Spinal cord (tissue), 10 donors: Measurements from ENCODE around the gene KCNK2. TPM values are rescaled to one million over a fixed set of nuclear protein-coding genes. Genes with fewer than 3 reads are reported as not detected.
A peak's percentile ranks its signal among the peaks of the same experiment; 100 is the strongest.

ENCODE experiments used
- DNase-seq, 6 donors: peaks; one replicate each; pipeline versions ENCODE4 v3.0.0 to v3.0.0-alpha.2; 2013 to 2015; ENCODE audit warnings: low spot score in 6 of 6, low read depth in 4 of 6
- H3K27ac ChIP-seq: one replicate; pipeline ENCODE4 v1.5.1; 2013; ENCODE audit warnings: low read depth, low read length, control low read depth
- H3K27me3 ChIP-seq: one replicate; pipeline ENCODE4 v1.6.1; 2013; ENCODE audit warnings: low read length; ENCODE audit not compliant: control insufficient read depth, insufficient read depth
- H3K36me3 ChIP-seq: one replicate; pipeline ENCODE4 v1.6.1; 2013; ENCODE audit warnings: low read length; ENCODE audit not compliant: control insufficient read depth, insufficient read depth
- H3K4me1 ChIP-seq: one replicate; pipeline ENCODE4 v1.6.1; 2013; ENCODE audit warnings: low read length; ENCODE audit not compliant: control insufficient read depth, insufficient read depth
- H3K4me3 ChIP-seq: one replicate; pipeline ENCODE4 v1.5.1; 2013; ENCODE audit warnings: low read depth, low read length, control low read depth
- H3K9me3 ChIP-seq: one replicate; pipeline ENCODE4 v1.6.1; 2013; ENCODE audit warnings: low read length; ENCODE audit not compliant: control insufficient read depth, insufficient read depth
- WGBS: methylation state at CpG from one replicate; pipeline ENCODE4 v1.1.5; 2013; ENCODE audit warnings: missing lambda C conversion rate; ENCODE audit not compliant: insufficient coverage; 5-methylcytosine and 5-hydroxymethylcytosine counted together
- polyA plus RNA-seq, 2 donors: library from polyadenylated mRNA; unstranded; fragments of 120-200 nt; gene quantifications; one replicate each; pipeline ENCODE4 v1.2.1, GENCODE V29; 2013; ENCODE audit not compliant: insufficient read length in 2 of 2
- total RNA-seq, 2 donors: library from RNA; depleted of rRNA in 1 of 2; stranded (reverse); fragments of 120-200 nt in 1 of 2; fragments of >200 nt in 1 of 2; gene quantifications; one replicate each; pipeline versions ENCODE4 v1.2.3 to v1.2.4, GENCODE V29; 2013 to 2014
- donor health status: healthy.

The KCNK2 gene
- total and polyA plus RNA-seq, 4 donors: 27.1 to 184 (median 51.8) TPM

- H3K4me3 ChIP-seq: peak overlapping the region; percentile 73
- no peaks in the 10 kb centered on the region for H3K9me3 ChIP-seq
- no peak overlapping the region for H3K27ac ChIP-seq
- peaks cover 14% of the 10 kb centered on the region for H3K27me3 ChIP-seq
- H3K4me1 ChIP-seq: peaks cover 16% of the 10 kb centered on the region
- no peaks in the 10 kb centered on the region for H3K36me3 ChIP-seq
- peak in 4 of 6 donors; percentile 1 to 60 (median 20) for DNase-seq
Measured at GRCh38 chr1:215084621-215085020, 2.1 kb downstream of the KCNK2 start.

GRCh38 chr1:215087603-215088002 is 5.1 kb downstream of the KCNK2 start:
- WGBS: no CpG with 5 or more reads among the region's 2 CpGs
- peaks cover 3% of the 10 kb centered on the region for H3K27me3 ChIP-seq
- H3K9me3 ChIP-seq: no peaks in the 10 kb centered on the region
- H3K4me1 ChIP-seq: peaks cover 6% of the 10 kb centered on the region
- H3K27ac ChIP-seq: no peak overlapping the region
- no peak overlapping the region for H3K4me3 ChIP-seq
- no peaks in the 10 kb centered on the region for H3K36me3 ChIP-seq
- no peak for DNase-seq

GRCh38 chr1:215094381-215094780 is 11.8 kb downstream of the KCNK2 start:
- H3K4me3 ChIP-seq: no peak overlapping the region
- no CpG with 5 or more reads among the region's 1 CpG for WGBS
- H3K4me1 ChIP-seq: no peaks in the 10 kb centered on the region
- DNase-seq: peak in 1 of 6 donors; percentile 50
- H3K9me3 ChIP-seq: no peaks in the 10 kb centered on the region
- no peak overlapping the region for H3K27ac ChIP-seq
- no peaks in the 10 kb centered on the region for H3K27me3 ChIP-seq
- H3K36me3 ChIP-seq: no peaks in the 10 kb centered on the region

GRCh38 chr1:215095524-215095923 is 13.0 kb downstream of the KCNK2 start:
- no peaks in the 10 kb centered on the region for H3K27me3 ChIP-seq
- 71% methylated on average over 1 of the region's 5 CpGs for WGBS
- no peak overlapping the region for H3K4me3 ChIP-seq
- no peak for DNase-seq
- no peaks in the 10 kb centered on the region for H3K4me1 ChIP-seq
- no peaks in the 10 kb centered on the region for H3K9me3 ChIP-seq
- H3K27ac ChIP-seq: no peak overlapping the region
- H3K36me3 ChIP-seq: no peaks in the 10 kb centered on the region

GRCh38 chr1:215101511-215101910 is 19.0 kb downstream of the KCNK2 start:
- no peaks in the 10 kb centered on the region for H3K4me1 ChIP-seq
- WGBS: 100% methylated on average over 1 of the region's 3 CpGs

GRCh38 chr1:215104283-215104682 is 21.7 kb downstream of the KCNK2 start:
- no peak for DNase-seq
- H3K4me1 ChIP-seq: no peaks in the 10 kb centered on the region
- H3K36me3 ChIP-seq: no peaks in the 10 kb centered on the region
- WGBS: 59% methylated on average over 3 of the region's 3 CpGs
- no peak overlapping the region for H3K27ac ChIP-seq
- no peaks in the 10 kb centered on the region for H3K27me3 ChIP-seq
- H3K9me3 ChIP-seq: no peaks in the 10 kb centered on the region
- H3K4me3 ChIP-seq: no peak overlapping the region

More at GRCh38 chr1:215101511-215101910, 19.0 kb downstream of the KCNK2 start:
- DNase-seq: no peak
- no peaks in the 10 kb centered on the region for H3K9me3 ChIP-seq
- no peaks in the 10 kb centered on the region for H3K27me3 ChIP-seq
- no peak overlapping the region for H3K27ac ChIP-seq
- no peak overlapping the region for H3K4me3 ChIP-seq
- no peaks in the 10 kb centered on the region for H3K36me3 ChIP-seq

- H3K9me3 ChIP-seq: no peaks in the 10 kb centered on the region
- no peak overlapping the region for H3K27ac ChIP-seq
- H3K4me1 ChIP-seq: no peaks in the 10 kb centered on the region
- no peaks in the 10 kb centered on the region for H3K36me3 ChIP-seq
- no peaks in the 10 kb centered on the region for H3K27me3 ChIP-seq
- DNase-seq: no peak
- no peak overlapping the region for H3K4me3 ChIP-seq
- no CpG with 5 or more reads among the region's 2 CpGs for WGBS
Measured at GRCh38 chr1:215106067-215106466, 23.5 kb downstream of the KCNK2 start.

GRCh38 chr1:215109171-215109570 is 26.6 kb downstream of the KCNK2 start:
- H3K27ac ChIP-seq: no peak overlapping the region
- H3K4me1 ChIP-seq: no peaks in the 10 kb centered on the region
- no peaks in the 10 kb centered on the region for H3K9me3 ChIP-seq
- no peak for DNase-seq
- H3K36me3 ChIP-seq: no peaks in the 10 kb centered on the region
- H3K4me3 ChIP-seq: no peak overlapping the region
- WGBS: no CpG with 5 or more reads among the region's 5 CpGs
- no peaks in the 10 kb centered on the region for H3K27me3 ChIP-seq

- WGBS: no CpG with 5 or more reads among the region's 3 CpGs
- no peak for DNase-seq
- Histone ChIP-seq H3K4me3 (no peak overlapping the region), H3K27me3 (no peaks in the 10 kb centered on the region), H3K36me3 (no peaks in the 10 kb centered on the region), H3K4me1 (no peaks in the 10 kb centered on the region), H3K9me3 (no peaks in the 10 kb centered on the region), H3K27ac (no peak overlapping the region)
Measured at GRCh38 chr1:215111916-215112315, 29.4 kb downstream of the KCNK2 start.

- H3K27ac ChIP-seq: no peak overlapping the region
- no peak for DNase-seq
- no peaks in the 10 kb centered on the region for H3K36me3 ChIP-seq
- H3K9me3 ChIP-seq: no peaks in the 10 kb centered on the region
- H3K4me1 ChIP-seq: no peaks in the 10 kb centered on the region
- H3K4me3 ChIP-seq: no peak overlapping the region
- no CpG with 5 or more reads among the region's 3 CpGs for WGBS
- H3K27me3 ChIP-seq: no peaks in the 10 kb centered on the region
Measured at GRCh38 chr1:215113776-215114153, 31.2 kb downstream of the KCNK2 start.
